Smooth muscle cell (in vitro differentiated cells): ENCODE results near the gene RPL5. TPM values are rescaled to one million over a fixed set of nuclear protein-coding genes. Genes with fewer than 3 reads are reported as not detected.

Experiments used
- DNase-seq: peaks from one replicate; lab custom pipeline; 2025; ENCODE audit not compliant: unreplicated experiment; lab: John Stamatoyannopoulos, UW
- H2AFZ ChIP-seq: fragments of 200-600 bp; sonication (generic); 2 replicates; pipeline ENCODE4 v1.6.0; 2016; ENCODE audit warnings: antibody characterized with exemption, low read depth, mild to moderate bottlenecking
- H3F3A ChIP-seq: fragments of 200-600 bp; sonication (generic); 2 replicates; pipeline ENCODE4 v1.6.0; 2017; ENCODE audit warnings: antibody characterized with exemption, low read depth
- H3K27ac ChIP-seq: fragments of 200-600 bp; sonication (generic); 2 replicates; pipeline ENCODE4 v1.5.1; 2016; ENCODE audit warnings: low read depth, mild to moderate bottlenecking
- H3K27me3 ChIP-seq: fragments of 200-600 bp; sonication (generic); 2 replicates; pipeline ENCODE4 v1.6.1; 2016; ENCODE audit warnings: low read depth, mild to moderate bottlenecking
- H3K36me3 ChIP-seq: fragments of 200-600 bp; sonication (generic); 2 replicates; pipeline ENCODE4 v1.5.1; 2016; ENCODE audit warnings: low read depth
- H3K4me1 ChIP-seq: fragments of 200-600 bp; sonication (generic); 2 replicates; pipeline ENCODE4 v1.5.1; 2016; ENCODE audit warnings: low read depth
- H3K4me2 ChIP-seq: fragments of 200-600 bp; sonication (generic); 2 replicates; pipeline ENCODE4 v1.6.0; 2016; ENCODE audit warnings: mild to moderate bottlenecking
- H3K4me3 ChIP-seq: fragments of 200-600 bp; sonication (generic); 2 replicates; pipeline ENCODE4 v1.5.1; 2016; ENCODE audit warnings: mild to moderate bottlenecking
- H3K79me2 ChIP-seq: fragments of 200-600 bp; sonication (generic); 2 replicates; pipeline ENCODE4 v1.6.0; 2016; ENCODE audit warnings: low read depth, mild to moderate bottlenecking
- H3K9ac ChIP-seq: fragments of 200-600 bp; sonication (generic); 2 replicates; pipeline ENCODE4 v1.6.0; 2016; ENCODE audit warnings: low read depth
- H3K9me3 ChIP-seq: fragments of 200-600 bp; sonication (generic); replicated peaks from 2 replicates; pipeline ENCODE4 v1.5.1; 2016; ENCODE audit warnings: low read depth
- H4K20me1 ChIP-seq: fragments of 200-600 bp; sonication (generic); 2 replicates; pipeline ENCODE4 v1.6.0; 2016; ENCODE audit warnings: low read depth
- CTCF ChIP-seq: fragments of 200-600 bp; sonication (generic); IDR thresholded peaks from 2 replicates; pipeline ENCODE4 v1.5.1; 2017; ENCODE audit warnings: borderline replicate concordance, mild to moderate bottlenecking, antibody characterized with exemption; ENCODE audit not compliant: insufficient read depth, poor library complexity, severe bottlenecking
- WGBS: methylation state at CpG from one replicate; pipeline ENCODE4 v1.1.7; 2016; ENCODE audit warnings: low lambda C conversion rate; 5-methylcytosine and 5-hydroxymethylcytosine counted together
- polyA plus RNA-seq: library from polyadenylated mRNA; unstranded; fragments of >200 nt; fragmentation: Nextera tagmentation; extraction: Ambion mirVana; gene quantifications from 2 replicates; pipeline ENCODE4 v1.2.1, GENCODE V29; 2016
- total RNA-seq: library from RNA; depleted of rRNA; stranded (reverse); fragments of >200 nt; gene quantifications from 2 replicates; pipeline ENCODE4 v1.2.3, GENCODE V29; 2014

The RPL5 gene
- total and polyA plus RNA-seq, 2 experiments from 2014 or later = 570 to 1,043 TPM

GRCh38 chr1:92826792-92827191 is 5.0 kb upstream of the RPL5 start:
- no peak for DNase-seq
- TF ChIP-seq CTCF = no peak
- no peaks in the 10 kb centered on the region for H3K9me3 ChIP-seq

GRCh38 chr1:92831368-92831761 is 475 bp upstream of the RPL5 start:
- peaks cover 23% of the 10 kb centered on the region for H3K4me1 ChIP-seq
- peak overlapping the region; percentile 94 for H3K4me3 ChIP-seq
- no peaks in the 10 kb centered on the region for H3K27me3 ChIP-seq

More at GRCh38 chr1:92826792-92827191, 5.0 kb upstream of the RPL5 start:
- H3K4me3 ChIP-seq = no peak overlapping the region
- H2AFZ ChIP-seq = no peak overlapping the region
- H3K79me2 ChIP-seq = no peaks in the 10 kb centered on the region
- no peaks in the 10 kb centered on the region for H3K36me3 ChIP-seq
- H4K20me1 ChIP-seq = no peaks in the 10 kb centered on the region
- WGBS = 37% methylated on average over 4 of the region's 6 CpGs
- H3K27me3 ChIP-seq = no peaks in the 10 kb centered on the region
- H3K4me2 ChIP-seq = no peak overlapping the region
- H3K27ac ChIP-seq = no peak overlapping the region
- H3K4me1 ChIP-seq = no peaks in the 10 kb centered on the region
- no peaks in the 10 kb centered on the region for H3F3A ChIP-seq
- H3K9ac ChIP-seq = no peak overlapping the region

GRCh38 chr1:92832537-92833114 is 786 bp downstream of the RPL5 start:
- DNase-seq = no peak
- H3F3A ChIP-seq = peaks cover 14% of the 10 kb centered on the region
- H4K20me1 ChIP-seq = peaks cover 56% of the 10 kb centered on the region
- H3K4me2 ChIP-seq = peak overlapping the region; percentile 82
- 2% methylated on average over 19 of the region's 19 CpGs for WGBS
- H2AFZ ChIP-seq = peak overlapping the region; percentile 79
- TF ChIP-seq CTCF = no peak
- H3K9me3 ChIP-seq = no peaks in the 10 kb centered on the region
- peaks cover 58% of the 10 kb centered on the region for H3K79me2 ChIP-seq
- no peaks in the 10 kb centered on the region for H3K27me3 ChIP-seq
- peaks cover 23% of the 10 kb centered on the region for H3K4me1 ChIP-seq
- H3K9ac ChIP-seq = peak overlapping the region; percentile 97
- peak overlapping the region; percentile 81 for H3K27ac ChIP-seq
- peaks cover 16% of the 10 kb centered on the region for H3K36me3 ChIP-seq
- H3K4me3 ChIP-seq = peak overlapping the region; percentile 94

More at GRCh38 chr1:92831368-92831761, 475 bp upstream of the RPL5 start:
- peaks cover 6% of the 10 kb centered on the region for H3F3A ChIP-seq
- DNase-seq = no peak
- peaks cover 11% of the 10 kb centered on the region for H3K36me3 ChIP-seq
- WGBS = 67% methylated on average over 4 of the region's 4 CpGs
- H4K20me1 ChIP-seq = peaks cover 43% of the 10 kb centered on the region
- H3K9ac ChIP-seq = no peak overlapping the region
- peak overlapping the region; percentile 87 for H2AFZ ChIP-seq
- H3K27ac ChIP-seq = no peak overlapping the region
- no peak for TF ChIP-seq CTCF
- H3K9me3 ChIP-seq = no peaks in the 10 kb centered on the region
- H3K4me2 ChIP-seq = peak overlapping the region; percentile 53
- peaks cover 45% of the 10 kb centered on the region for H3K79me2 ChIP-seq

GRCh38 chr1:92833840-92834239 is 2.0 kb downstream of the RPL5 start:
- Histone ChIP-seq H2AFZ (no peak overlapping the region), H3K27me3 (no peaks in the 10 kb centered on the region), H3K79me2 (peaks cover 70% of the 10 kb centered on the region), H3K27ac (peak overlapping the region; percentile 81), H3F3A (peaks cover 24% of the 10 kb centered on the region), H4K20me1 (peaks cover 68% of the 10 kb centered on the region), H3K4me2 (peak overlapping the region; percentile 82), H3K4me3 (peak overlapping the region; percentile 94), H3K9me3 (no peaks in the 10 kb centered on the region), H3K9ac (peak overlapping the region; percentile 97), H3K4me1 (peaks cover 23% of the 10 kb centered on the region), H3K36me3 (peaks cover 17% of the 10 kb centered on the region)
- no peak for TF ChIP-seq CTCF
- 79% methylated on average over 5 of the region's 5 CpGs for WGBS
- no peak for DNase-seq
